Common myeloid progenitor, CD34-positive (primary cell): ENCODE results near the gene MACROD1.

Experiments
- CTCF ChIA-PET: fragments of 350-600 bp; sonication (Branson Sonifier 250); formaldehyde crosslinking; loops from one replicate; lab custom pipeline; 2021; ENCODE audit warnings: antibody characterized with exemption; lab: Charles Lee
- POLR2A ChIA-PET: fragments of 350-600 bp; sonication (Branson Sonifier 250); formaldehyde crosslinking; loops from one replicate; lab custom pipeline; 2021; ENCODE audit warnings: antibody characterized with exemption; lab: Charles Lee
- DNase-seq, 3 donors: peaks; one replicate each; pipeline versions ENCODE4 v3.0.0 to v3.0.0-alpha.2; 2013
- H3K27ac ChIP-seq, 2 experiments: 1 replicate in 1 of 2; 2 replicates in 1 of 2; pipeline ENCODE4 v1.7.0; 2013; ENCODE audit warnings: inconsistent platforms in 2 of 2, low read length in 2 of 2, mild to moderate bottlenecking in 2 of 2, low read depth in 1 of 2, moderate library complexity in 1 of 2; ENCODE audit not compliant: severe bottlenecking in 2 of 2, insufficient read depth in 1 of 2, poor library complexity in 1 of 2
- H3K27me3 ChIP-seq, 5 experiments: replicated peaks in 2 of 5; 1 replicate in 3 of 5; 2 replicates in 2 of 5; pipeline versions ENCODE4 v1.6.1 to v1.7.0; 2013; ENCODE audit warnings: low read length in 4 of 5, mild to moderate bottlenecking in 2 of 5, moderate library complexity in 2 of 5, inconsistent platforms in 1 of 5; ENCODE audit not compliant: insufficient read depth in 5 of 5, control insufficient read depth in 4 of 5
- H3K36me3 ChIP-seq, 4 experiments: 1 replicate in 2 of 4; 2 replicates in 2 of 4; pipeline versions ENCODE4 v1.6.1 to v1.7.0; 2013; ENCODE audit warnings: low read length in 3 of 4, control low read depth in 1 of 4, mild to moderate bottlenecking in 1 of 4; ENCODE audit not compliant: control insufficient read depth in 4 of 4, insufficient read depth in 4 of 4
- H3K4me1 ChIP-seq, 4 experiments: 1 replicate in 3 of 4; 2 replicates in 1 of 4; pipeline versions ENCODE4 v1.6.1 to v1.7.1; 2013; ENCODE audit warnings: low read length in 3 of 4, mild to moderate bottlenecking in 3 of 4, control low read depth in 1 of 4, inconsistent platforms in 1 of 4, moderate library complexity in 1 of 4; ENCODE audit not compliant: control insufficient read depth in 4 of 4, insufficient read depth in 4 of 4; ENCODE audit errors: control extremely low read depth in 1 of 4
- H3K4me3 ChIP-seq, 7 experiments: 1 replicate in 4 of 7; 2 replicates in 3 of 7; pipeline versions ENCODE4 v1.5.1 to v1.7.0; 2013; ENCODE audit warnings: mild to moderate bottlenecking in 7 of 7, low read length in 6 of 7, moderate library complexity in 6 of 7, inconsistent platforms in 2 of 7, low read depth in 2 of 7, control low read depth in 1 of 7; ENCODE audit not compliant: insufficient read depth in 4 of 7, control insufficient read depth in 1 of 7; ENCODE audit errors: extremely low read depth in 1 of 7
- H3K9me3 ChIP-seq, 5 experiments: 1 replicate in 4 of 5; 2 replicates in 1 of 5; pipeline versions ENCODE4 v1.6.1 to v1.7.1; 2013; ENCODE audit warnings: low read length in 4 of 5, mild to moderate bottlenecking in 2 of 5, inconsistent platforms in 1 of 5, low read depth in 1 of 5, moderate library complexity in 1 of 5; ENCODE audit not compliant: control insufficient read depth in 4 of 5, insufficient read depth in 2 of 5; ENCODE audit errors: control extremely low read depth in 1 of 5
- WGBS: methylation state at CpG from one replicate; pipeline ENCODE4 v1.1.5; 2013; ENCODE audit not compliant: insufficient coverage; 5-methylcytosine and 5-hydroxymethylcytosine counted together

MACROD1 gene

GRCh38 chr11:64084146-64084950 is 81.6 kb downstream of the MACROD1 start:
- Histone ChIP-seq H3K27ac (no peak overlapping the region), H3K4me3 (no peak overlapping the region), H3K9me3 (no peaks in the 10 kb centered on the region), H3K27me3 (no peaks in the 10 kb centered on the region), H3K36me3 (no peaks in the 10 kb centered on the region), H3K4me1 (peaks cover 0 to 16% (median 3%) of the 10 kb centered on the region in 4 experiments)
- CTCF ChIA-PET = no interaction called here
- WGBS = 79% methylated on average over 22 of the region's 26 CpGs
- DNase-seq = peak in 2 of 3 donors; percentile 25 to 40
- POLR2A ChIA-PET = no interaction called here

- CTCF ChIA-PET = interaction anchor here (0.8 to 1.4 kb wide), 2 partner anchors 55 to 78 kb away, joined by 3 to 5 read pairs; no protein-coding TSS in a partner anchor
- DNase-seq = no peak
- Histone ChIP-seq H3K9me3 (no peaks in the 10 kb centered on the region), H3K36me3 (no peaks in the 10 kb centered on the region), H3K4me3 (no peak overlapping the region), H3K27me3 (no peaks in the 10 kb centered on the region), H3K27ac (no peak overlapping the region), H3K4me1 (peaks cover 0 to 12% (median 3%) of the 10 kb centered on the region in 4 experiments)
- POLR2A ChIA-PET = no interaction called here
- WGBS = 96% methylated on average over 28 of the region's 28 CpGs
These were observed 82.4 kb downstream of the MACROD1 start for GRCh38 chr11:64083398-64084080.

- CTCF ChIA-PET = interaction anchor here (0.7 to 1.7 kb wide), 3 partner anchors 33 to 81 kb away, joined by 3 to 5 read pairs (median 3); no protein-coding TSS in a partner anchor
These were observed 84.0 kb downstream of the MACROD1 start for GRCh38 chr11:64081745-64082442.

GRCh38 chr11:64080390-64080789 is 85.5 kb downstream of the MACROD1 start:
- H3K27me3 ChIP-seq = no peaks in the 10 kb centered on the region
- no peak overlapping the region for H3K4me3 ChIP-seq
- POLR2A ChIA-PET = no interaction called here
- H3K27ac ChIP-seq = no peak overlapping the region
- peaks cover 0 to 7% (median 3%) of the 10 kb centered on the region in 4 experiments for H3K4me1 ChIP-seq
- CTCF ChIA-PET = interaction anchor here (1.3 kb wide), 1 partner anchor 11 kb away, joined by 3 read pairs; no protein-coding TSS in a partner anchor
- WGBS = 93% methylated on average over 3 of the region's 10 CpGs
- H3K36me3 ChIP-seq = no peaks in the 10 kb centered on the region
- no peaks in the 10 kb centered on the region for H3K9me3 ChIP-seq
- no peak for DNase-seq

More at GRCh38 chr11:64081745-64082442, 84.0 kb downstream of the MACROD1 start:
- 93% methylated on average over 26 of the region's 27 CpGs for WGBS
- peaks cover 0 to 12% (median 3%) of the 10 kb centered on the region in 4 experiments for H3K4me1 ChIP-seq
- no peaks in the 10 kb centered on the region for H3K9me3 ChIP-seq
- H3K27me3 ChIP-seq = no peaks in the 10 kb centered on the region
- DNase-seq = no peak
- no peaks in the 10 kb centered on the region for H3K36me3 ChIP-seq
- H3K27ac ChIP-seq = no peak overlapping the region
- POLR2A ChIA-PET = no interaction called here
- no peak overlapping the region for H3K4me3 ChIP-seq

GRCh38 chr11:64078905-64079304 is 87.0 kb downstream of the MACROD1 start:
- H3K27ac ChIP-seq = no peak overlapping the region
- H3K9me3 ChIP-seq = no peaks in the 10 kb centered on the region
- ChIA-PET POLR2A (no interaction called here), CTCF (no interaction called here)
- no peak for DNase-seq
- H3K4me1 ChIP-seq = no peaks in the 10 kb centered on the region
- H3K27me3 ChIP-seq = no peaks in the 10 kb centered on the region
- no peak overlapping the region for H3K4me3 ChIP-seq
- WGBS = 95% methylated on average over 9 of the region's 13 CpGs
- H3K36me3 ChIP-seq = no peaks in the 10 kb centered on the region

GRCh38 chr11:64078284-64078683 is 87.6 kb downstream of the MACROD1 start:
- ChIA-PET CTCF (no interaction called here), POLR2A (no interaction called here)
- Histone ChIP-seq H3K4me3 (no peak overlapping the region), H3K36me3 (no peaks in the 10 kb centered on the region), H3K27ac (no peak overlapping the region), H3K27me3 (no peaks in the 10 kb centered on the region), H3K9me3 (no peaks in the 10 kb centered on the region), H3K4me1 (no peaks in the 10 kb centered on the region)
- WGBS = 93% methylated on average over 11 of the region's 11 CpGs
- DNase-seq = no peak
